Mammary epithelial cell (primary cell): ENCODE results near the gene SLC12A9.

Source experiments
- EZH2 ChIP-seq: IDR thresholded peaks from 2 replicates; pipeline ENCODE4 v1.6.1; 2012; ENCODE audit warnings: low read length, inconsistent platforms, borderline replicate concordance
- TF ChIP-seq, protein P1 (sequence below), 2 donors: IDR thresholded peaks in 1 of 2; conservative IDR thresholded peaks in 1 of 2; 2 replicates each; pipeline ENCODE4 v1.5.1; 2011 to 2012; ENCODE audit warnings: inconsistent platforms in 2 of 2, low read length in 2 of 2, mild to moderate bottlenecking in 2 of 2, control low read depth in 1 of 2, low read depth in 1 of 2; ENCODE audit not compliant: insufficient read depth in 1 of 2; ENCODE audit errors: extremely low read depth in 1 of 2

DNA sequence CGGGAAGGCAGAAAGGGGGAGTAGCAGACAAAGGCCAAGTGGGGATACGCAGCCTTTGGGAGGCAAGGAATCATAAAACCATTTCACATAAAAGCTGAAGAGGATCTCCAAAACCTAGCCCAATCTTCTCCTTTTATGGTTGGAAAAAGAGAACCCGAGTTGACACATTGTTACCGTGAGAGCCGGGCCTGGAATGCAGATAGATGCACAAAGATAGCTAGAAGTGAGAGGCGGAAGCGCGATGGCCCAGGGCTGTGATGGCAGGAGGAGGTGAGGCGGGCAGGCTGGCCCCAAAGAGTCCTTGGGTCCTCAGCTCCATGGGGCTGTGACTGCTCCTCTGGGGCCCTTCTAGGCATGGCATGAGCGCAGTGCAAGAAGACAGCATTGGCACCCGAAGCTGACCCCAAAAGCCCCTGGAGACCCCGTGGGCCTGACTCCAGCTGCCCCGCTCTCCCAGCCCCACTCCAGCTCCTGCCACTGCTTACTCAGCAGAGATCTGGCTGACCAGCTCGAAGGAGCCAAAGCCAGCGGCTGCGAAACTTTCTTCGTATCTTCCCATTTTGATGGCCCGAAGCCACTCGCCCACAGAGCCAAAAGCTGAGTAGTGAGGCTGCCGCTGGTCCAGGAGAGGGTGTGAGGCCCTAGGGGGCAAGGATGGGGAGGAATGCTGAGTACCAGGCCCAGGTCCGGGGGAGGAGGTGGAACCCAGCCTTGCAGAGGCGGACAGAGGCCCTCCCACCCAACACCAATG is 47.7 kb upstream of the SLC12A9 start:
- TF ChIP-seq, protein P1, sequence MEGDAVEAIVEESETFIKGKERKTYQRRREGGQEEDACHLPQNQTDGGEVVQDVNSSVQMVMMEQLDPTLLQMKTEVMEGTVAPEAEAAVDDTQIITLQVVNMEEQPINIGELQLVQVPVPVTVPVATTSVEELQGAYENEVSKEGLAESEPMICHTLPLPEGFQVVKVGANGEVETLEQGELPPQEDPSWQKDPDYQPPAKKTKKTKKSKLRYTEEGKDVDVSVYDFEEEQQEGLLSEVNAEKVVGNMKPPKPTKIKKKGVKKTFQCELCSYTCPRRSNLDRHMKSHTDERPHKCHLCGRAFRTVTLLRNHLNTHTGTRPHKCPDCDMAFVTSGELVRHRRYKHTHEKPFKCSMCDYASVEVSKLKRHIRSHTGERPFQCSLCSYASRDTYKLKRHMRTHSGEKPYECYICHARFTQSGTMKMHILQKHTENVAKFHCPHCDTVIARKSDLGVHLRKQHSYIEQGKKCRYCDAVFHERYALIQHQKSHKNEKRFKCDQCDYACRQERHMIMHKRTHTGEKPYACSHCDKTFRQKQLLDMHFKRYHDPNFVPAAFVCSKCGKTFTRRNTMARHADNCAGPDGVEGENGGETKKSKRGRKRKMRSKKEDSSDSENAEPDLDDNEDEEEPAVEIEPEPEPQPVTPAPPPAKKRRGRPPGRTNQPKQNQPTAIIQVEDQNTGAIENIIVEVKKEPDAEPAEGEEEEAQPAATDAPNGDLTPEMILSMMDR (conservative IDR thresholded peaks at IDR 0.05 in 1 of 2, IDR thresholded peaks at IDR 0.05 in 1 of 2; ENCODE audit: extremely low read depth in 1 of 2, insufficient read depth in 1 of 2, low read depth in 1 of 2, low read length in 2 of 2) = no peak
- TF ChIP-seq EZH2 = no peak
